ENCODE measurements around the gene MSX1. TPM values are rescaled to one million over a fixed set of nuclear protein-coding genes. Genes with fewer than 3 reads are reported as not detected.

The MSX1 gene
- total RNA-seq, 1 donor from 2014 or later: 2.5 TPM

GRCh38 chr4:4824232-4824631 is 35.2 kb upstream of the MSX1 start:
- Histone ChIP-seq H3K9me3 (no peaks in the 10 kb centered on the region), H3K27me3 (peaks cover 5% of the 10 kb centered on the region), H3K4me3 (no peak overlapping the region), H3K36me3 (no peaks in the 10 kb centered on the region), H3K4me1 (no peaks in the 10 kb centered on the region), H3K27ac (no peak overlapping the region)
- intact Hi-C loops (cut with DNase I): no loop called here
- DNase-seq (no peak), ATAC-seq (no peak)
- TF ChIP-seq, protein P1, sequence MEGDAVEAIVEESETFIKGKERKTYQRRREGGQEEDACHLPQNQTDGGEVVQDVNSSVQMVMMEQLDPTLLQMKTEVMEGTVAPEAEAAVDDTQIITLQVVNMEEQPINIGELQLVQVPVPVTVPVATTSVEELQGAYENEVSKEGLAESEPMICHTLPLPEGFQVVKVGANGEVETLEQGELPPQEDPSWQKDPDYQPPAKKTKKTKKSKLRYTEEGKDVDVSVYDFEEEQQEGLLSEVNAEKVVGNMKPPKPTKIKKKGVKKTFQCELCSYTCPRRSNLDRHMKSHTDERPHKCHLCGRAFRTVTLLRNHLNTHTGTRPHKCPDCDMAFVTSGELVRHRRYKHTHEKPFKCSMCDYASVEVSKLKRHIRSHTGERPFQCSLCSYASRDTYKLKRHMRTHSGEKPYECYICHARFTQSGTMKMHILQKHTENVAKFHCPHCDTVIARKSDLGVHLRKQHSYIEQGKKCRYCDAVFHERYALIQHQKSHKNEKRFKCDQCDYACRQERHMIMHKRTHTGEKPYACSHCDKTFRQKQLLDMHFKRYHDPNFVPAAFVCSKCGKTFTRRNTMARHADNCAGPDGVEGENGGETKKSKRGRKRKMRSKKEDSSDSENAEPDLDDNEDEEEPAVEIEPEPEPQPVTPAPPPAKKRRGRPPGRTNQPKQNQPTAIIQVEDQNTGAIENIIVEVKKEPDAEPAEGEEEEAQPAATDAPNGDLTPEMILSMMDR (IDR thresholded peaks at IDR 0.05): no peak

GRCh38 chr4:4825431-4825830 is 34.0 kb upstream of the MSX1 start:
- ATAC-seq (peak; percentile 16), DNase-seq (no peak)
- no peak overlapping the region for H3K27ac ChIP-seq
- TF ChIP-seq, protein P1 (IDR thresholded peaks at IDR 0.05): no peak
- no peaks in the 10 kb centered on the region for H3K4me1 ChIP-seq
- peaks cover 6% of the 10 kb centered on the region for H3K27me3 ChIP-seq
- intact Hi-C loops (cut with DNase I): no loop called here
- H3K36me3 ChIP-seq: no peaks in the 10 kb centered on the region
- no peaks in the 10 kb centered on the region for H3K9me3 ChIP-seq
- H3K4me3 ChIP-seq: no peak overlapping the region

DNA sequence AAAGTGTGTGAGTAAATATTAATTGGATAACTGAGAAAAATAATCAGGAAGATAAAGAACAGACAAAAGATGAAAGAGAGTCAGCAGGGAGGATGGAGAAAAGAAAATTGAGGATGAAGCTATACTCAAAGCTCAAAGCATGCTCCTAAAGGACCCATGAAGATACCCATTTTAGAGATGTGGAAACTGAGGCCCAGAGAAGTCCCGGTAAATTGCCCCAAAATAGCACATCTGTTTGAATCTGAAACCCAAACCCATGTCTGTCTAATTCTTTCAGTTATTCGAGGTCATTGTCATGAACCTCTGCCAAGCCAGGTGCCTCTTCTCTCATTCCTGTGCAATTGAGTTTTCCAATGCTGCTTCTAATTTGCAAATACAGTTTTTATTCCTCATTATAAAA is 29.6 kb upstream of the MSX1 start:
- Histone ChIP-seq H3K27ac (no peak overlapping the region), H3K4me3 (no peak overlapping the region), H3K9me3 (no peaks in the 10 kb centered on the region), H3K4me1 (no peaks in the 10 kb centered on the region), H3K27me3 (peaks cover 6% of the 10 kb centered on the region), H3K36me3 (no peaks in the 10 kb centered on the region)
- intact Hi-C loops (cut with DNase I): no loop called here
- no peak for DNase-seq
- ATAC-seq: no peak
- TF ChIP-seq, protein P1 (IDR thresholded peaks at IDR 0.05): no peak

DNA sequence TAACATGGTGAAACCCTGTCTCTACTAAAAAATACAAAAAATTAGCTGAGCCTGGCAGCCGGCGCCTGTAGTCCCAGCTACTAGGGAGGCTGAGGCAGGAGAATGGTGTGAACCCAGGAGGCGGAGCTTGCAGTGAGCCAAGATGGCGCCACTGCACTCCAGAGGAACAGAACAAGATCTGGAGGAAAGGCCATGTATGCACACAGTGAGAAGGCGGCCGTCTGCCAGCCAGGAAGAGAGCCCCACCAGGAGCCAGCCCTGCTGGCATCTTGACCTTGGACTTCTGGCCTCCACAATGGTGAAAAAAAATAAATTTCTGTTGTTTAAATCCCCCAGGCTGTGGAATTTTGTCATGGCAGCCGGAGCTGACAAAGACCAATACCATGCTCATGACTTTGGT is 28.2 kb upstream of the MSX1 start:
- H3K4me1 ChIP-seq: no peaks in the 10 kb centered on the region
- H3K27ac ChIP-seq: no peak overlapping the region
- peaks cover 6% of the 10 kb centered on the region for H3K27me3 ChIP-seq
- H3K36me3 ChIP-seq: no peaks in the 10 kb centered on the region
- no peak for ATAC-seq
- intact Hi-C loops (cut with DNase I): no loop called here
- no peak overlapping the region for H3K4me3 ChIP-seq
- TF ChIP-seq, protein P1 (IDR thresholded peaks at IDR 0.05): no peak
- DNase-seq: peak; percentile 33
- no peaks in the 10 kb centered on the region for H3K9me3 ChIP-seq

DNA sequence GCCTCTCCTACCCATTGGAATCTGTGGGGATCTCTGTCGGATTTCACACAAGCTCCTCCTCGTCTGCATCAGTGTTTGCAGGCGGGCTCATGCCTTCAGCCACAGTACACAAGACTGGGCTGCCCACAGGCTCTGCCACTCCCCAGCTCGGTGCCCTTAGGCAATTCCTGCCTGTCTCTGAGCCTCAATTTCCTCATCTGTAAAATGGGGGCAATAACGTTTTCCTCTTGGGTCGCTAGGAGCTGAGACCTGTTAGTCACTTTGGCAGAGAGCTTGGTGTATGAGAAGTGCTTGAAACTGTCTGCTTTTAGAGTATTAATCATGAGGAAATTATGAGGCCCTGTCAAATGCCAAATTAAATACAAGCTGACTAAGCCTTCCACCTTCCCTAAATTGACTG is 27.6 kb upstream of the MSX1 start:
- DNase-seq (no peak), ATAC-seq (no peak)
- Histone ChIP-seq H3K4me1 (no peaks in the 10 kb centered on the region), H3K4me3 (no peak overlapping the region), H3K9me3 (no peaks in the 10 kb centered on the region), H3K36me3 (no peaks in the 10 kb centered on the region), H3K27me3 (peaks cover 6% of the 10 kb centered on the region), H3K27ac (no peak overlapping the region)
- TF ChIP-seq, protein P1 (IDR thresholded peaks at IDR 0.05): no peak
- intact Hi-C loops (cut with DNase I): no loop called here

- Histone ChIP-seq H3K27ac (no peak overlapping the region), H3K4me1 (no peaks in the 10 kb centered on the region), H3K9me3 (no peaks in the 10 kb centered on the region), H3K36me3 (no peaks in the 10 kb centered on the region), H3K27me3 (peaks cover 5% of the 10 kb centered on the region), H3K4me3 (no peak overlapping the region)
- peak; percentile 7 for DNase-seq
- ATAC-seq: no peak
- intact Hi-C loops (cut with DNase I): no loop called here
- TF ChIP-seq, protein P1 (IDR thresholded peaks at IDR 0.05): no peak
These were observed 23.4 kb upstream of the MSX1 start for GRCh38 chr4:4836044-4836443.

All from upper lobe of right lung (tissue), 1 donor.